Stomach smooth muscle (tissue), 2 donors: Measurements from ENCODE around the gene NME7.

Experiments
- H3K27ac ChIP-seq: one replicate; pipeline ENCODE4 v1.7.0; 2013; ENCODE audit warnings: mild to moderate bottlenecking, low read length, inconsistent platforms
- H3K27me3 ChIP-seq, 2 donors: one replicate each; pipeline ENCODE4 v1.7.0; 2013; ENCODE audit warnings: low read length in 2 of 2; ENCODE audit not compliant: insufficient read depth in 2 of 2, control insufficient read depth in 1 of 2
- H3K36me3 ChIP-seq, 2 donors: one replicate each; pipeline ENCODE4 v1.7.0; 2013; ENCODE audit warnings: low read length in 2 of 2; ENCODE audit not compliant: control insufficient read depth in 2 of 2, insufficient read depth in 2 of 2
- H3K4me1 ChIP-seq: one replicate; pipeline ENCODE4 v1.7.0; 2013; ENCODE audit warnings: low read length; ENCODE audit not compliant: control insufficient read depth, insufficient read depth
- H3K4me3 ChIP-seq, 2 donors: one replicate each; pipeline ENCODE4 v1.7.0; 2013; ENCODE audit warnings: low read length in 2 of 2
- H3K9ac ChIP-seq, 2 donors: one replicate each; pipeline ENCODE4 v1.7.0; 2013; ENCODE audit warnings: low read length in 2 of 2, mild to moderate bottlenecking in 1 of 2
- H3K9me3 ChIP-seq, 2 donors: one replicate each; pipeline ENCODE4 v1.7.0; 2013; ENCODE audit warnings: low read length in 2 of 2; ENCODE audit not compliant: control insufficient read depth in 2 of 2
- donor health status: healthy.
- donor health status: Pancreatic carcinoma.

The NME7 gene

GRCh38 chr1:169106921-169107602 lies 260.5 kb downstream of the NME7 start:
- no peaks in the 10 kb centered on the region for H3K9me3 ChIP-seq
- peaks cover 6 to 7% of the 10 kb centered on the region in 2 donors for H3K36me3 ChIP-seq
- H3K9ac ChIP-seq: peak overlapping the region; percentile 71 to 93
- H3K27me3 ChIP-seq: no peaks in the 10 kb centered on the region
- H3K4me3 ChIP-seq: peak overlapping the region; percentile 88 to 95
- H3K27ac ChIP-seq: peak overlapping the region; percentile 93
- peaks cover 61% of the 10 kb centered on the region for H3K4me1 ChIP-seq

GRCh38 chr1:169106095-169106920 lies 261.3 kb downstream of the NME7 start, which contains the start of gene ATP1B1:
ATP1B1 (plus strand) TSS chr1:169106690; CDS start chr1:169106830, 140 bp downstream.
- peak within 1 kb of the TSS; percentile 71 to 93 for H3K9ac ChIP-seq
- H3K4me3 ChIP-seq: peak within 1 kb of the TSS; percentile 88 to 95
- no peaks in the 10 kb centered on the region for H3K27me3 ChIP-seq
- H3K4me1 ChIP-seq: peaks cover 59% of the 10 kb centered on the region
- no peaks in the 10 kb centered on the region for H3K9me3 ChIP-seq
- H3K27ac ChIP-seq: peak within 1 kb of the TSS; percentile 93
- peaks cover 0 to under 1% of the 10 kb centered on the region in 2 donors for H3K36me3 ChIP-seq

- peak overlapping the region; percentile 13 to 19 for H3K9ac ChIP-seq
- no peaks in the 10 kb centered on the region for H3K36me3 ChIP-seq
- no peaks in the 10 kb centered on the region for H3K9me3 ChIP-seq
- H3K4me3 ChIP-seq: peak overlapping the region; percentile 42 to 95
- H3K27ac ChIP-seq: peak overlapping the region; percentile 37
- H3K4me1 ChIP-seq: peaks cover 55% of the 10 kb centered on the region
- H3K27me3 ChIP-seq: no peaks in the 10 kb centered on the region
These were observed 262.0 kb downstream of the NME7 start for GRCh38 chr1:169105434-169106094.

- Histone ChIP-seq H3K9ac (no peak overlapping the region), H3K4me3 (no peak overlapping the region), H3K27me3 (no peaks in the 10 kb centered on the region), H3K4me1 (peaks cover 50% of the 10 kb centered on the region), H3K9me3 (no peaks in the 10 kb centered on the region), H3K36me3 (no peaks in the 10 kb centered on the region), H3K27ac (no peak overlapping the region)
These were observed 262.5 kb downstream of the NME7 start for GRCh38 chr1:169105087-169105433.

GRCh38 chr1:169103480-169103893 lies 264.1 kb downstream of the NME7 start:
- Histone ChIP-seq H3K9ac (no peak overlapping the region), H3K4me3 (no peak overlapping the region), H3K27me3 (no peaks in the 10 kb centered on the region), H3K27ac (peak overlapping the region; percentile 41), H3K9me3 (no peaks in the 10 kb centered on the region), H3K4me1 (peaks cover 36% of the 10 kb centered on the region), H3K36me3 (no peaks in the 10 kb centered on the region)

GRCh38 chr1:169103002-169103401 lies 264.6 kb downstream of the NME7 start:
- Histone ChIP-seq H3K4me1 (peaks cover 31% of the 10 kb centered on the region), H3K27me3 (no peaks in the 10 kb centered on the region), H3K36me3 (no peaks in the 10 kb centered on the region), H3K9me3 (no peaks in the 10 kb centered on the region), H3K27ac (peak overlapping the region; percentile 41), H3K9ac (peak overlapping the region in 1 of 2 donors; percentile 13), H3K4me3 (peak overlapping the region in 1 of 2 donors; percentile 44)

GRCh38 chr1:169102567-169102966 lies 265.0 kb downstream of the NME7 start:
- H3K4me1 ChIP-seq: peaks cover 30% of the 10 kb centered on the region
- peak overlapping the region in 1 of 2 donors; percentile 44 for H3K4me3 ChIP-seq
- no peaks in the 10 kb centered on the region for H3K9me3 ChIP-seq
- H3K9ac ChIP-seq: peak overlapping the region in 1 of 2 donors; percentile 36
- H3K27me3 ChIP-seq: no peaks in the 10 kb centered on the region
- H3K36me3 ChIP-seq: no peaks in the 10 kb centered on the region
- H3K27ac ChIP-seq: peak overlapping the region; percentile 41

GRCh38 chr1:169100651-169101088 lies 266.9 kb downstream of the NME7 start:
- H3K9ac ChIP-seq: no peak overlapping the region
- no peaks in the 10 kb centered on the region for H3K9me3 ChIP-seq
- peaks cover 29% of the 10 kb centered on the region for H3K4me1 ChIP-seq
- H3K27me3 ChIP-seq: no peaks in the 10 kb centered on the region
- H3K27ac ChIP-seq: no peak overlapping the region
- H3K4me3 ChIP-seq: no peak overlapping the region
- H3K36me3 ChIP-seq: no peaks in the 10 kb centered on the region

GRCh38 chr1:169100208-169100607 lies 267.4 kb downstream of the NME7 start:
- no peaks in the 10 kb centered on the region for H3K9me3 ChIP-seq
- no peaks in the 10 kb centered on the region for H3K36me3 ChIP-seq
- H3K9ac ChIP-seq: no peak overlapping the region
- peaks cover 24% of the 10 kb centered on the region for H3K4me1 ChIP-seq
- H3K4me3 ChIP-seq: no peak overlapping the region
- H3K27ac ChIP-seq: no peak overlapping the region
- no peaks in the 10 kb centered on the region for H3K27me3 ChIP-seq

GRCh38 chr1:169099561-169099960 lies 268.0 kb downstream of the NME7 start:
- Histone ChIP-seq H3K4me1 (peaks cover 20% of the 10 kb centered on the region), H3K9me3 (no peaks in the 10 kb centered on the region), H3K4me3 (no peak overlapping the region), H3K36me3 (no peaks in the 10 kb centered on the region), H3K27me3 (no peaks in the 10 kb centered on the region), H3K27ac (no peak overlapping the region), H3K9ac (no peak overlapping the region)
